IPS-15b (cell line): ENCODE data around the gene POGZ.

Experiments used
- H3K27me3 ChIP-seq: one replicate; pipeline ENCODE4 v1.6.1; 2013; ENCODE audit warnings: low read length; ENCODE audit not compliant: control insufficient read depth, insufficient read depth
- H3K36me3 ChIP-seq: one replicate; pipeline ENCODE4 v1.6.1; 2013; ENCODE audit warnings: low read length; ENCODE audit not compliant: control insufficient read depth, insufficient read depth
- H3K4me1 ChIP-seq: one replicate; pipeline ENCODE4 v1.6.1; 2013; ENCODE audit warnings: mild to moderate bottlenecking, low read length; ENCODE audit not compliant: control insufficient read depth, insufficient read depth
- H3K4me3 ChIP-seq: one replicate; pipeline ENCODE4 v1.5.1; 2013; ENCODE audit warnings: low read depth, low read length
- H3K9ac ChIP-seq: one replicate; pipeline ENCODE4 v1.6.1; 2013; ENCODE audit warnings: low read depth, mild to moderate bottlenecking, low read length
- H3K9me3 ChIP-seq: one replicate; pipeline ENCODE4 v1.6.1; 2013; ENCODE audit warnings: mild to moderate bottlenecking, low read length; ENCODE audit not compliant: control insufficient read depth, insufficient read depth

POGZ gene

GRCh38 chr1:151475175-151475574 is 15.9 kb upstream of the POGZ start:
- no peak overlapping the region for H3K9ac ChIP-seq
- no peaks in the 10 kb centered on the region for H3K27me3 ChIP-seq
- no peaks in the 10 kb centered on the region for H3K9me3 ChIP-seq
- H3K4me1 ChIP-seq, result peaks cover 4% of the 10 kb centered on the region
- no peak overlapping the region for H3K4me3 ChIP-seq
- H3K36me3 ChIP-seq, result no peaks in the 10 kb centered on the region

- H3K36me3 ChIP-seq, result no peaks in the 10 kb centered on the region
- H3K4me3 ChIP-seq, result no peak overlapping the region
- H3K27me3 ChIP-seq, result no peaks in the 10 kb centered on the region
- H3K4me1 ChIP-seq, result peaks cover 4% of the 10 kb centered on the region
- no peaks in the 10 kb centered on the region for H3K9me3 ChIP-seq
- H3K9ac ChIP-seq, result no peak overlapping the region
Observed at GRCh38 chr1:151474745-151475144, 15.5 kb upstream of the POGZ start.

DNA sequence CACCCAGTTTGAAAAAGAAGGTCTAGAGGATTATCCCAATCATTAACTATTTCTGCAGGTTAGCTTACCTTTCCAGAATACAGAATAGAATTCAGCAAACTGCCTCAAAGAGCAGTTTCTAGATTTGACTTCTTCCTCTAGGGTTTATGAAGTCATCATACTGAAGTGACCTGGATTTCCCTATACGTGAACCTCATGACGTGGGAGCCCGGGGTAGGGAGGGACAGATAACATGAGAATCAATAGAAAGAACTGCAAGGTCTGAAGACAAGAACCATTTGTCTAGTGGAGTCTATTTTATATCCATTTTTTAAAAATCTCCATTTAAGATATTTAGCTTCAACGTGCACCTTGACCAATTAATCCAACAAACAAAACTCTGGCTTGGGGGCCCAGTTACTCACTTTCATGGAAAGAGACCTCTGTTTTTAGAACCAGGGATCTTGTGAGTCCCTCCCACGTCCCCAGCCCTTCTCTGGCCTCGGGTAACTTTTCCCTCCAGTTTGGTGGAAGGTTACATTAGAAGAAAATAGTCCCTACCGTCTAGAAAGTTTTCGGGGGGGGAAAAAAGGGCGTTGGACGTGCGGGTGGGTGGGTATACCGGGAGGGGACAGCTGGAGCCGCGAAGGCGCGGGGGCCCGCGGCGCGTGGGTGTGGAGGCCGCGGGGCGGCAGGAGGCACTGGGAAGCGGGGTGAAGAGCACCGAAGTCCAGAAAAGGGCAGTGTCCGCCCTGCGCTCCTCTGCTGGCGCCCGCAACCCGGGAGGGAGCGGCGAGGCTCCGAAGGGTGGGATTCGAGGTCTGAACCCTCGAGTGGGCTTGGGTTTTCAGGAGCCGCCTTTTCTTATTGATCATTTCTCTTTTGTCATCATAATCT is 13.8 kb upstream of the POGZ start:
- H3K4me3 ChIP-seq, result peak overlapping the region; percentile 54
- peaks cover 4% of the 10 kb centered on the region for H3K4me1 ChIP-seq
- no peaks in the 10 kb centered on the region for H3K36me3 ChIP-seq
- no peaks in the 10 kb centered on the region for H3K27me3 ChIP-seq
- no peaks in the 10 kb centered on the region for H3K9me3 ChIP-seq
- peak overlapping the region; percentile 32 for H3K9ac ChIP-seq

- Histone ChIP-seq H3K9me3 (no peaks in the 10 kb centered on the region), H3K4me3 (no peak overlapping the region), H3K9ac (no peak overlapping the region), H3K27me3 (peaks cover 6% of the 10 kb centered on the region), H3K4me1 (no peaks in the 10 kb centered on the region), H3K36me3 (no peaks in the 10 kb centered on the region)
Observed at GRCh38 chr1:151465026-151465425, 5.7 kb upstream of the POGZ start.

DNA sequence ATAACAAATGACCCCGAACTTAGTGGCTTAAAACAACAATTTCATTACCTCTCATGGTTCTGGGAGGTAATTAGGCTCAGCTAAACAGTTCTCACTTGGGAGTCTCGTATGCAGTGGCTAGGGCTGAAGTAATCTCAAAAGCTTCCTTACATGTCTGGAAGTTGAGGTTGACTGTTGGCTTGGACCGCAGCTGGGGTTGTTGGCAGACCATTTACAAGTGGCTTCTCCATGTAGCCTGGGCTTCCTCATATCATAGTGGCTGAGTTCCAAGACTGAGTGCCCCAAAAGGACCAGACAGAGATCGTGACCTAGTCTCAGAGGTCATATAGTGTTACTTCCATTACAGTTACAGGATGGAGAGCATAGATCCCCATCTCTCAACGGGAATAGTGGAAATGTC is 2.4 kb upstream of the POGZ start:
- peaks cover 9% of the 10 kb centered on the region for H3K4me1 ChIP-seq
- H3K9ac ChIP-seq, result no peak overlapping the region
- H3K9me3 ChIP-seq, result no peaks in the 10 kb centered on the region
- H3K4me3 ChIP-seq, result no peak overlapping the region
- peaks cover 6% of the 10 kb centered on the region for H3K27me3 ChIP-seq
- no peaks in the 10 kb centered on the region for H3K36me3 ChIP-seq

GRCh38 chr1:151458802-151459330 is 428 bp downstream of the POGZ start:
- Histone ChIP-seq H3K4me3 (peak overlapping the region; percentile 37), H3K9me3 (no peaks in the 10 kb centered on the region), H3K36me3 (no peaks in the 10 kb centered on the region), H3K9ac (no peak overlapping the region), H3K27me3 (peaks cover 6% of the 10 kb centered on the region), H3K4me1 (peaks cover 11% of the 10 kb centered on the region)

DNA sequence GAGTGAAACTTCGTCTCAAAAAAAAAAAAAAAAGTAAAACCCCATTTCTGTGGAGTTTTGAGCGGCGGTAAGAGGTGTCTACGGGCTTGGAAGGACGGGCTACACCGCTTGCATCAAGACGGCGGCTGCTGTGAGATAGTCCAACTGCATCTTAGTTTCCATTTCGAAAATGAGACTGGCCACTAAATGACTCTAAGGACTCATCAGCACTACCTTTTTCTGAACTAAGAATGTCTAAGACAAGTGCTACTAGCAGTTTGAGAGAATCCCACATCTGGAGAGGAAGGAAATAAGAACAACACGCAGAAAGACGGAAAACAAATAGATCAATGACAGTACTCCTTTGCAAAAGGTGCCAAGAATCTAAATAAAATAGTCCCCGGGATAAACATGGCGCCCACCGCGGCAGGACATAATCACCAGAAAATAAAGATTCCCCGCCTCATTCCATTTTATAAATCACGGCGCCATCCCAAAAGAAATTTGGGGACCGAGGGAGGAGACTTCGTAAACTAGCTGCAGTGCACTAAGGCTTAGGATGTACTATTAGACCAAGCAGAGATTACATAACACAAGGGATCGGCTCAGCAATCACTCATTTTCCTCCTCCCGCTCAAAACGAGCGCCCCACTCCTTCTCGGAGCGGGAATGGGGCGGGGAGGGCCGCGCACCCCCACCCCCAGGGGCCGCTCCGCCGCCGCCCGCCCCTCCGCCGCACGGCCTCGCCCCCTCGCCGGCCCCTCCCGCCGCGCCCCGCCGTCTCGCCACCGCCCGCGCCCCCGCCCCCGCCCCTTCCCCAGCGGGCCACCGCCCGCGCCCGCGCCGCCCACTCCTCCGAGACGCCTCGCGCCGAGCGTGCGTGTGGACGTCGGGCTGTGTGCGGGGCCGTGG is 1.1 kb downstream of the POGZ start:
- H3K9me3 ChIP-seq, result no peaks in the 10 kb centered on the region

GRCh38 chr1:151455966-151456365 is 3.3 kb downstream of the POGZ start:
- Histone ChIP-seq H3K4me1 (peaks cover 11% of the 10 kb centered on the region), H3K9ac (no peak overlapping the region)

More for the DNA sequence above, 1.1 kb downstream of the POGZ start:
- H3K36me3 ChIP-seq, result no peaks in the 10 kb centered on the region
- H3K27me3 ChIP-seq, result peaks cover 3% of the 10 kb centered on the region
- H3K4me3 ChIP-seq, result peak overlapping the region; percentile 78
- H3K9ac ChIP-seq, result peak overlapping the region; percentile 57
- H3K4me1 ChIP-seq, result peaks cover 11% of the 10 kb centered on the region

GRCh38 chr1:151455231-151455630 is 4.1 kb downstream of the POGZ start:
- H3K4me3 ChIP-seq, result no peak overlapping the region
- no peaks in the 10 kb centered on the region for H3K27me3 ChIP-seq

More at GRCh38 chr1:151455966-151456365, 3.3 kb downstream of the POGZ start:
- H3K9me3 ChIP-seq, result no peaks in the 10 kb centered on the region
- no peaks in the 10 kb centered on the region for H3K27me3 ChIP-seq
- no peaks in the 10 kb centered on the region for H3K36me3 ChIP-seq
- H3K4me3 ChIP-seq, result no peak overlapping the region

DNA sequence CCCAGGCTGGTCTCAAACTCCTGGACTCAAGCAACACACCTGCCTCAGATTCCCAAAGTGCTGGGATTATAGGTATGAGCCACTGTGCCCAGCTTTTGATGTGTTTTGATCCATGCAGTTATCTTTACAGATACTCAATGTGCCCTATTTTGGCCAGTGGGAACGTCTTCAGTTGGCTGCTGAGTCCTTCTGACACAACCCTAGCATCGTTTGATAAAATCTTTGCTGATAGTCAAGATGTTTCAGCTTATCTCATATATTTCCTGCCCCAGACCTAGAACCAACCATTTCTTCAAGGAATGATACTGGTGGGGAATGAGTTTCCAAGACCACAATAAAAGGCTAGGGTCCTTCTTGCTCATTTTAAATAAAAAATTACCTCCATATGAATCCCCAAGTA is 11.6 kb downstream of the POGZ start:
- no peaks in the 10 kb centered on the region for H3K36me3 ChIP-seq
- no peaks in the 10 kb centered on the region for H3K9me3 ChIP-seq
- no peaks in the 10 kb centered on the region for H3K27me3 ChIP-seq
- H3K9ac ChIP-seq, result no peak overlapping the region
- H3K4me1 ChIP-seq, result peaks cover 3% of the 10 kb centered on the region
- no peak overlapping the region for H3K4me3 ChIP-seq

More at GRCh38 chr1:151455231-151455630, 4.1 kb downstream of the POGZ start:
- Histone ChIP-seq H3K4me1 (peaks cover 11% of the 10 kb centered on the region), H3K9ac (no peak overlapping the region), H3K9me3 (no peaks in the 10 kb centered on the region), H3K36me3 (no peaks in the 10 kb centered on the region)

DNA sequence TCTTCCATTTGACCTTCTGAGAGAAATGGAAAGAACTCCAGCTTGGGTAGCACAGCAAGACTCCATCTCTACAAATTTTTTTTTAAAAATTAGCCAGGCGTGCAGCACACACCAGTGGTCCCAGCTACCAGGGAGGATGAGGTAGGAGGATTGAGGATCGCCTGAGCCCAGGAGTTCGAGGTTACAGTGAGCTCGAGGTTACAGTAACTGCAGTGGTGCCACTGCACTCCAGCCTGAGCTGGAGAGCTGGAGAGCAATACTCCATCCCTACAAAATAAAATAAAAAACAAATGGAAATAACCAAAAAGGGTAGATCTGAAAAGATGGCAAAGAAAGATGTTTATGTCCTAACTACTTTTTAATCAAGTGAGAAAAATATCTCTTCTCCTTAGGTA is 14.5 kb downstream of the POGZ start:
- Histone ChIP-seq H3K4me1 (peaks cover 3% of the 10 kb centered on the region), H3K36me3 (no peaks in the 10 kb centered on the region), H3K9ac (no peak overlapping the region), H3K9me3 (no peaks in the 10 kb centered on the region), H3K27me3 (no peaks in the 10 kb centered on the region), H3K4me3 (no peak overlapping the region)
